ENCODE data around the gene CELSR1. TPM values are rescaled to one million over a fixed set of nuclear protein-coding genes. Genes with fewer than 3 reads are reported as not detected.

CELSR1 gene
- total and polyA plus RNA-seq, 5 experiments from 2014 or later: 0.19 to 1.2 (median 0.66) TPM

- POLR2A ChIA-PET: no interaction called here
- Mint-ChIP-seq H3K36me3 (no peaks in the 10 kb centered on the region), H3K27me3 (no peaks in the 10 kb centered on the region), H3K4me3 (peak overlapping the region in 1 of 10 donors; percentile 29), H3K4me1 (peaks cover 14 to 22% (median 20%) of the 10 kb centered on the region in 4 donors), H3K9me3 (peaks cover 0 to 12% (median 10%) of the 10 kb centered on the region in 9 donors), H3K27ac (no peak overlapping the region)
- ATAC-seq (no peak), DNase-seq (peak in 1 of 10 donors; percentile 43)
Observed at GRCh38 chr22:46572911-46573780, 35.7 kb upstream of the CELSR1 start.

GRCh38 chr22:46571642-46572250 lies 34.3 kb upstream of the CELSR1 start:
- no peak for DNase-seq
- POLR2A ChIA-PET: no interaction called here
- Mint-ChIP-seq H3K27me3 (no peaks in the 10 kb centered on the region), H3K9me3 (peaks cover 0 to 12% (median 10%) of the 10 kb centered on the region in 9 donors), H3K4me3 (no peak overlapping the region), H3K4me1 (peaks cover 13 to 15% (median 14%) of the 10 kb centered on the region in 4 donors), H3K36me3 (no peaks in the 10 kb centered on the region), H3K27ac (no peak overlapping the region)
- ATAC-seq: no peak

- H3K4me1 Mint-ChIP-seq: peaks cover 2 to 8% (median 2%) of the 10 kb centered on the region in 4 donors
- peak in 1 of 10 donors; percentile 43 for DNase-seq
Observed at GRCh38 chr22:46569848-46570695, 32.7 kb upstream of the CELSR1 start.

GRCh38 chr22:46569055-46569847 lies 31.8 kb upstream of the CELSR1 start:
- POLR2A ChIA-PET: no interaction called here
- H3K4me1 Mint-ChIP-seq: peaks cover 0 to 8% (median 0%) of the 10 kb centered on the region in 4 donors
- H3K9me3 Mint-ChIP-seq: peaks cover 0 to 12% (median 10%) of the 10 kb centered on the region in 9 donors
- no peaks in the 10 kb centered on the region for H3K27me3 Mint-ChIP-seq
- no peaks in the 10 kb centered on the region for H3K36me3 Mint-ChIP-seq
- peak overlapping the region in 2 of 10 donors; percentile 11 to 32 for H3K27ac Mint-ChIP-seq
- no peak for ATAC-seq
- peak in 1 of 10 donors; percentile 53 for DNase-seq
- no peak overlapping the region for H3K4me3 Mint-ChIP-seq

More at GRCh38 chr22:46569848-46570695, 32.7 kb upstream of the CELSR1 start:
- Mint-ChIP-seq H3K9me3 (peaks cover 0 to 12% (median 10%) of the 10 kb centered on the region in 9 donors), H3K36me3 (no peaks in the 10 kb centered on the region), H3K4me3 (no peak overlapping the region), H3K27ac (peak overlapping the region in 2 of 10 donors; percentile 32 to 37), H3K27me3 (no peaks in the 10 kb centered on the region)
- ATAC-seq: no peak
- POLR2A ChIA-PET: no interaction called here

GRCh38 chr22:46568102-46568809 lies 30.8 kb upstream of the CELSR1 start:
- no peak for ATAC-seq
- no peak overlapping the region for H3K4me3 Mint-ChIP-seq
- peak overlapping the region in 7 of 10 donors; percentile 11 to 66 (median 49) for H3K27ac Mint-ChIP-seq
- peaks cover 0 to 12% (median 10%) of the 10 kb centered on the region in 9 donors for H3K9me3 Mint-ChIP-seq
- peaks cover 2 to 9% (median 3%) of the 10 kb centered on the region in 4 donors for H3K4me1 Mint-ChIP-seq
- H3K36me3 Mint-ChIP-seq: no peaks in the 10 kb centered on the region
- POLR2A ChIA-PET: no interaction called here
- no peaks in the 10 kb centered on the region for H3K27me3 Mint-ChIP-seq
- peak in 1 of 10 donors; percentile 36 for DNase-seq

- ATAC-seq: no peak
- peaks cover 2 to 9% (median 5%) of the 10 kb centered on the region in 4 donors for H3K4me1 Mint-ChIP-seq
- no peaks in the 10 kb centered on the region for H3K36me3 Mint-ChIP-seq
Observed at GRCh38 chr22:46567471-46567870, 30.1 kb upstream of the CELSR1 start.

GRCh38 chr22:46564084-46564714 lies 26.8 kb upstream of the CELSR1 start:
- Mint-ChIP-seq H3K36me3 (no peaks in the 10 kb centered on the region), H3K4me3 (no peak overlapping the region), H3K9me3 (no peaks in the 10 kb centered on the region), H3K27me3 (no peaks in the 10 kb centered on the region), H3K4me1 (peaks cover 2 to 9% (median 7%) of the 10 kb centered on the region in 4 donors), H3K27ac (peak overlapping the region in 2 of 10 donors; percentile 21 to 27)
- ATAC-seq (no peak), DNase-seq (peak in 1 of 10 donors; percentile 51)
- POLR2A ChIA-PET: interaction anchor here (0.5 to 1.7 kb wide), 2 partner anchors 59 to 239 kb away, joined by 3 to 6 read pairs; no protein-coding TSS in a partner anchor

More at GRCh38 chr22:46567471-46567870, 30.1 kb upstream of the CELSR1 start:
- POLR2A ChIA-PET: no interaction called here
- no peak for DNase-seq
- Mint-ChIP-seq H3K9me3 (peaks cover 0 to 12% (median 9%) of the 10 kb centered on the region in 9 donors), H3K27ac (peak overlapping the region in 1 of 10 donors; percentile 41), H3K27me3 (no peaks in the 10 kb centered on the region), H3K4me3 (no peak overlapping the region)

GRCh38 chr22:46563381-46564083 lies 26.1 kb upstream of the CELSR1 start:
- Mint-ChIP-seq H3K27me3 (no peaks in the 10 kb centered on the region), H3K4me3 (peak overlapping the region in 2 of 10 donors; percentile 45 to 57), H3K36me3 (no peaks in the 10 kb centered on the region), H3K9me3 (no peaks in the 10 kb centered on the region), H3K27ac (peak overlapping the region in 2 of 10 donors; percentile 68 to 75), H3K4me1 (peaks cover 2 to 9% (median 6%) of the 10 kb centered on the region in 4 donors)
- ATAC-seq (peak; percentile 88 to 97), DNase-seq (peak; percentile 45 to 84 (median 72))
- POLR2A ChIA-PET: interaction anchor here (0.5 to 1.7 kb wide), 7 partner anchors 9 to 239 kb away, joined by 3 to 6 read pairs (median 4); no protein-coding TSS in a partner anchor

- peak in 1 of 10 donors; percentile 40 for DNase-seq
- ATAC-seq: no peak
- Mint-ChIP-seq H3K36me3 (peaks cover 0 to 6% (median 5%) of the 10 kb centered on the region in 3 donors), H3K27me3 (peaks cover 0 to 2% (median 1%) of the 10 kb centered on the region in 5 donors), H3K9me3 (peaks cover 0 to 11% (median 5%) of the 10 kb centered on the region in 9 donors), H3K4me1 (peaks cover 1 to 9% (median 4%) of the 10 kb centered on the region in 4 donors), H3K27ac (no peak overlapping the region), H3K4me3 (no peak overlapping the region)
- POLR2A ChIA-PET: no interaction called here
Observed at GRCh38 chr22:46561435-46561905, 24.1 kb upstream of the CELSR1 start.

GRCh38 chr22:46560696-46561295 lies 23.4 kb upstream of the CELSR1 start:
- ATAC-seq (no peak), DNase-seq (peak in 1 of 10 donors; percentile 44)
- H3K36me3 Mint-ChIP-seq: peaks cover 0 to 7% (median 5%) of the 10 kb centered on the region in 3 donors
- peaks cover 1 to 9% (median 4%) of the 10 kb centered on the region in 4 donors for H3K4me1 Mint-ChIP-seq
- H3K9me3 Mint-ChIP-seq: peaks cover 0 to 13% (median 8%) of the 10 kb centered on the region in 9 donors
- POLR2A ChIA-PET: no interaction called here
- H3K4me3 Mint-ChIP-seq: no peak overlapping the region
- H3K27me3 Mint-ChIP-seq: peaks cover 0 to 2% (median 1%) of the 10 kb centered on the region in 5 donors
- peak overlapping the region in 1 of 10 donors; percentile 61 for H3K27ac Mint-ChIP-seq

Measured in naive thymus-derived CD8-positive, alpha-beta T cell (primary cell).